Heart right ventricle (tissue), 16 donors: ENCODE data around the gene SALL3. TPM values are rescaled to one million over a fixed set of nuclear protein-coding genes. Genes with fewer than 3 reads are reported as not detected.

Experiments used
- ATAC-seq, 8 donors: fragments of 200-7000 bp; cut with Tn5 transposase; one replicate each; pipeline ENCODE4 v1.9.1; 2020; ENCODE audit warnings: mild to moderate bottlenecking in 8 of 8, moderate library complexity in 8 of 8, moderate number of reproducible peaks in 1 of 8
- DNase-seq, 2 donors: peaks; one replicate each; pipeline ENCODE4 v3.0.0-alpha.2; 2020
- H3K27ac ChIP-seq, 10 donors: fragments of 200-600 bp; sonication (generic) in 2 of 10; one replicate each; pipeline versions ENCODE4 v1.5.0 to v1.8.0; 2020 to 2022; ENCODE audit warnings: mild to moderate bottlenecking in 3 of 10
- H3K27me3 ChIP-seq, 7 donors: fragments of 200-600 bp; one replicate each; pipeline ENCODE4 v1.8.0; 2021 to 2022; ENCODE audit warnings: mild to moderate bottlenecking in 2 of 7
- H3K36me3 ChIP-seq, 9 donors: fragments of 200-600 bp; sonication (generic) in 1 of 9; one replicate each; pipeline versions ENCODE4 v1.5.0 to v1.8.0; 2020 to 2022; ENCODE audit warnings: mild to moderate bottlenecking in 2 of 9
- H3K4me1 ChIP-seq, 9 donors: fragments of 200-600 bp; sonication (generic) in 1 of 9; one replicate each; pipeline versions ENCODE4 v1.5.0 to v1.8.0; 2020 to 2022; ENCODE audit warnings: mild to moderate bottlenecking in 4 of 9
- H3K4me3 ChIP-seq, 10 donors: fragments of 200-600 bp; sonication (generic) in 2 of 10; one replicate each; pipeline versions ENCODE4 v1.5.0 to v1.8.0; 2020 to 2022; ENCODE audit warnings: mild to moderate bottlenecking in 7 of 10, moderate library complexity in 2 of 10
- H3K9me3 ChIP-seq, 11 donors: fragments of 200-600 bp in 10 of 11; sonication (generic) in 2 of 11; one replicate each; pipeline versions ENCODE4 v1.5.0 to v1.8.0; 2013 to 2022; ENCODE audit warnings: mild to moderate bottlenecking in 2 of 11, control low read depth in 1 of 11, moderate library complexity in 1 of 11
- CTCF ChIP-seq, 9 donors: fragments of 200-600 bp; sonication (generic) in 2 of 9; IDR thresholded peaks; one replicate each; pipeline versions ENCODE4 v1.5.0 to v1.8.0; 2021 to 2022; ENCODE audit warnings: antibody characterized with exemption in 9 of 9, mild to moderate bottlenecking in 5 of 9, moderate library complexity in 1 of 9
- WGBS, 2 donors: extraction: QIAGEN DNeasy Blood & Tissue Kit; methylation state at CpG; one replicate each; pipeline ENCODE4 v1.1.7; 2013; ENCODE audit warnings: inconsistent platforms in 1 of 2; 5-methylcytosine and 5-hydroxymethylcytosine counted together
- intact Hi-C, 10 donors: fragments of 100-400 bp; cut with DNase I; formaldehyde crosslinking; loops; one replicate each; pipeline versions ENCODE4 v1.11.1 to v1.14.2; 2022
- polyA plus RNA-seq, 2 donors: library from polyadenylated mRNA; stranded (reverse); fragments of 200-250 nt; gene quantifications; one replicate each; pipeline ENCODE4 v1.2.3, GENCODE V29; 2013
- total RNA-seq, 10 donors: library from RNA; stranded (reverse); fragmentation: NEBNext Ultra II Directional in 3 of 10; extraction: Animal tissue kit (Norgen Biotek cat#: 25700) in 3 of 10; gene quantifications; one replicate each; pipeline versions ENCODE4 v1.2.1 to v1.2.4, GENCODE V29; 2021 to 2023
- donor health status: Arrhythmogenic right ventricular cardiomyopathy.
- donor health status: ischemic (EF 13 %, LVEDD 7.1; RV severe dilation, severe dysfunction).
- donor health status: healthy with polysubstance abuse.
- donor health status: DM: no; HTN: yes; CAD: no.
- donor health status: DM: no; HTN: no; CAD: no.
- donor health status: ischemic (EF 25% LVEDD 6.9; RV normal size, moderate dysfunction).
- donor health status: ischemic (EF 25% LVEDD 5.7; RV mildly dilated, moderate dysfunction).
- donor health status: healthy.
- donor health status: DM: yes; HTN: yes; CAD: no.
- donor health status: Ischemic cardiomyopathy.
- donor health status: ischemic (EF 35%, LVEDD 5.7; RV mildly dilated, moderate dysfunction).
- donor health status: nonischemic (EF 11% LVEDD 7.7; RV severe dilation, severe dysfunction).
- donor health status: DM: yes; HTN: yes; CAD: no.
- donor health status: PGD.
- donor health status: ischemic (EF 29% LVEDD 5.4; RV normal size, mild dysfunction).
- donor health status: nonischemic (EF 23%, LVEDD 6.1; RV moderate dilation, normal function).

Gene SALL3
- total and polyA plus RNA-seq, 12 donors = 0.06 to 1.2 (median 0.17) TPM; not detected in 1

GRCh38 chr18:79000997-79001396 lies 21.4 kb downstream of the SALL3 start:
- Histone ChIP-seq H3K36me3 (no peaks in the 10 kb centered on the region), H3K9me3 (no peaks in the 10 kb centered on the region), H3K27ac (no peak overlapping the region), H3K4me3 (no peak overlapping the region), H3K4me1 (no peaks in the 10 kb centered on the region), H3K27me3 (peaks cover 0 to 55% (median 17%) of the 10 kb centered on the region in 7 donors)
- intact Hi-C loops = no loop called here
- ATAC-seq (no peak), DNase-seq (no peak)
- TF ChIP-seq CTCF (IDR thresholded peaks at IDR 0.05) = no peak
- 90 to 92% methylated on average over 13 of the region's 13 CpGs for WGBS, 2 donors

DNA sequence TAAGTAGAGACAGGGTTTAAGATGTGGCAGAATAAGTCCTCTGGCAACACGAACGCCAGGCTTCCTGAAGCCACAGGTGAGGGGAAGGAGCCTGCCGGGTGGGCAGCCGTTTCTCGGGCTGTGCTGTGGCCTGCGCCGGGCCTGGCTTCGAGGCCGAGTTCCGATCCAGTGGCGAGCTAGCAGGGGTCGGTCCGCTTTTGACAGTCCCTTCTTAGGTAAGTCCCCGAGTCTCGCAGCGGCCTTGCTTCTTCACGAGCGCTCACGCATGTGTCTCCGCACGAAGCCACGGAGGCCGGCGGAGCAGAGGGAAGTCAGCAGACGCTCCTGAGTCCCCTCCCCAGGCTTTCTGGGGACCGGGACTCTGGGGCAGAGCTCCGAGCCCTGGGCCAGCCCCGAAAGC lies 26.0 kb downstream of the SALL3 start:
- Histone ChIP-seq H3K4me3 (no peak overlapping the region), H3K4me1 (no peaks in the 10 kb centered on the region), H3K27ac (no peak overlapping the region), H3K36me3 (no peaks in the 10 kb centered on the region), H3K27me3 (peaks cover 0 to 37% (median 18%) of the 10 kb centered on the region in 7 donors), H3K9me3 (peaks cover 0 to 6% (median 0%) of the 10 kb centered on the region in 11 donors)
- no peak for TF ChIP-seq CTCF (IDR thresholded peaks at IDR 0.05)
- WGBS, 2 donors = 87 to 93% methylated on average over 28 of the region's 28 CpGs
- DNase-seq (no peak), ATAC-seq (no peak)
- intact Hi-C loops = no loop called here

DNA sequence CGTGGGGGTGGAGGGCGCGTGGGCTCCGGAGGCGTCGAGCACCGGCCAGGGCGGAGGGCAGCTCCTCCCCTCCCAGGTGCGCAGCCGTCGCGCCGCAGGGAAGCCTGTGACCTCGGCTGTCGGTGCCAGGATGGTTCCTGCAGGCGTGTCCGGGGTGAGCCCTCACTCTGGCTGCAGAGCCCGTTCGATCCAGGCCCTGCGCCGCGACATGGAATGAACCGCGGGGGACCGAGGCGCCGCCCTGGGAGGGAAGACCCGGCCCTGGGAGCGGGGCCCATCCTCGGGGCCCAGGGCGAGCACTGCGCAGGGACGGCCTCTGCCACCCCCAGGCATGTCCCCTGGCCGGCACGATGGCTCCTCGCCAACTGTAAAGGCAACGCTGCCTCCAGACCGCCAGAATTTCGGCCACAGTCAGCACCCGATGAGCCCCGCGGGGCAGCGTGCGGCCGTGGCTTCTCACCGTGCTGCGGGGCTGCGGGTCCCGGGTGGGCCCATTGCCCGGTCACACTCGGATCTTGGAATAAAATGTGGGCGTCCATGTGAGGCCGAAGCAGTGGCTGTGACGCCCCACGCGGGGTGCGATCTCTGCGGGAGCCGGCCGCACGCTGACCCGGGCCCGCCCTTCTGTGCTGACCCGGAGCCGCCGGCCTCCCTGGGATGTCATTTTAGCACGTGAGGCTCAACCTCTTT lies 26.6 kb downstream of the SALL3 start:
- DNase-seq (no peak), ATAC-seq (no peak)
- 80 to 92% methylated on average over 65 to 67 of the region's 67 CpGs for WGBS, 2 donors
- intact Hi-C loops = no loop called here
- TF ChIP-seq CTCF (IDR thresholded peaks at IDR 0.05) = no peak
- H3K4me3 ChIP-seq = no peak overlapping the region
- H3K27me3 ChIP-seq = peaks cover 0 to 36% (median 13%) of the 10 kb centered on the region in 7 donors
- H3K27ac ChIP-seq = no peak overlapping the region
- H3K36me3 ChIP-seq = no peaks in the 10 kb centered on the region
- peaks cover 0 to 6% (median 0%) of the 10 kb centered on the region in 11 donors for H3K9me3 ChIP-seq
- H3K4me1 ChIP-seq = no peaks in the 10 kb centered on the region

GRCh38 chr18:79007440-79007839 lies 27.8 kb downstream of the SALL3 start:
- Histone ChIP-seq H3K4me1 (no peaks in the 10 kb centered on the region), H3K36me3 (no peaks in the 10 kb centered on the region), H3K9me3 (peaks cover 0 to 6% (median 0%) of the 10 kb centered on the region in 11 donors), H3K4me3 (no peak overlapping the region), H3K27ac (no peak overlapping the region), H3K27me3 (peaks cover 0 to 38% (median 15%) of the 10 kb centered on the region in 7 donors)
- ATAC-seq (no peak), DNase-seq (no peak)
- no peak for TF ChIP-seq CTCF (IDR thresholded peaks at IDR 0.05)
- intact Hi-C loops = no loop called here
- WGBS, 2 donors = 88 to 90% methylated on average over 9 of the region's 9 CpGs
